Keratinocyte (primary cell): ENCODE measurements around the gene NFIC. TPM values are rescaled to one million over a fixed set of nuclear protein-coding genes. Genes with fewer than 3 reads are reported as not detected.
"Not testable (repeated sequence)": the region's sequence is repeated elsewhere in the genome, so short reads cannot be mapped to it uniquely, and the experiment has no call there.

ENCODE experiments used
- DNase-seq: peaks from one replicate; pipeline ENCODE4 v3.0.0-alpha.2; 2011; ENCODE audit warnings: low read depth, missing footprints, low spot score
- FAIRE-seq: peaks from 2 replicates; lab custom pipeline; 2011; peaks lifted over from hg19 to GRCh38; lab: Jason Lieb, UNC
- H2AFZ ChIP-seq: 2 replicates; pipeline ENCODE4 v1.6.0; 2012; ENCODE audit warnings: low read length, control low read depth, inconsistent platforms; ENCODE audit not compliant: control insufficient read depth
- H3K27ac ChIP-seq: 2 replicates; pipeline ENCODE4 v1.5.1; 2011; ENCODE audit warnings: low read length; ENCODE audit not compliant: control insufficient read depth, insufficient read depth
- H3K27me3 ChIP-seq: 3 replicates; pipeline ENCODE4 v1.6.0; 2011; ENCODE audit warnings: low read length; ENCODE audit not compliant: control insufficient read depth, insufficient read depth; ENCODE audit errors: extremely low read depth
- H3K36me3 ChIP-seq, 2 experiments: 2 replicates in 1 of 2; 3 replicates in 1 of 2; pipeline ENCODE4 v1.5.1; 2011; ENCODE audit warnings: low read length in 2 of 2, mild to moderate bottlenecking in 1 of 2; ENCODE audit not compliant: control insufficient read depth in 2 of 2, insufficient read depth in 2 of 2; ENCODE audit errors: extremely low read depth in 1 of 2
- H3K4me1 ChIP-seq: 3 replicates; pipeline ENCODE4 v1.5.1; 2011; ENCODE audit warnings: low read length; ENCODE audit not compliant: control insufficient read depth, insufficient read depth; ENCODE audit errors: extremely low read depth
- H3K4me2 ChIP-seq: 3 replicates; pipeline ENCODE4 v1.6.0; 2011; ENCODE audit warnings: low read depth, low read length; ENCODE audit not compliant: control insufficient read depth, insufficient read depth; ENCODE audit errors: extremely low read depth
- H3K4me3 ChIP-seq, 3 experiments: fragments of 200-600 bp in 1 of 3; sonication (generic) in 1 of 3; 2 replicates in 2 of 3; 3 replicates in 1 of 3; pipeline ENCODE4 v1.5.1; 2011 to 2016; ENCODE audit warnings: low read length in 3 of 3, mild to moderate bottlenecking in 3 of 3, control low read depth in 2 of 3, inconsistent platforms in 1 of 3, low read depth in 1 of 3, mixed read lengths in 1 of 3, mixed run types in 1 of 3, moderate library complexity in 1 of 3; ENCODE audit not compliant: control insufficient read depth in 2 of 3, insufficient read depth in 2 of 3; ENCODE audit errors: extremely low read depth in 1 of 3
- H3K79me2 ChIP-seq: 2 replicates; pipeline ENCODE4 v1.6.0; 2012; ENCODE audit warnings: low read length; ENCODE audit not compliant: control insufficient read depth, insufficient read depth
- H3K9ac ChIP-seq: 3 replicates; pipeline ENCODE4 v1.6.0; 2011; ENCODE audit warnings: low read length; ENCODE audit not compliant: control insufficient read depth, insufficient read depth; ENCODE audit errors: extremely low read depth
- H3K9me1 ChIP-seq: 3 replicates; pipeline ENCODE4 v1.6.0; 2011; ENCODE audit warnings: low read length; ENCODE audit not compliant: control insufficient read depth, insufficient read depth; ENCODE audit errors: extremely low read depth
- H3K9me3 ChIP-seq: 2 replicates; pipeline ENCODE4 v1.5.1; 2012; ENCODE audit warnings: low read depth, low read length; ENCODE audit not compliant: control insufficient read depth
- H4K20me1 ChIP-seq: 3 replicates; pipeline ENCODE4 v1.6.0; 2011; ENCODE audit warnings: low read length; ENCODE audit not compliant: control insufficient read depth, insufficient read depth; ENCODE audit errors: extremely low read depth
- CTCF ChIP-seq, 3 experiments: IDR thresholded peaks in 1 of 3; conservative IDR thresholded peaks in 1 of 3; optimal IDR thresholded peaks in 1 of 3; 2 replicates in 2 of 3; 3 replicates in 1 of 3; pipeline versions ENCODE3 to v1.5.1; 2011; ENCODE audit warnings: low read length in 3 of 3, mild to moderate bottlenecking in 3 of 3, moderate library complexity in 2 of 3, control low read depth in 1 of 3, inconsistent platforms in 1 of 3; ENCODE audit not compliant: insufficient read depth in 2 of 3; ENCODE audit errors: extremely low read depth in 1 of 3
- EZH2 ChIP-seq: IDR thresholded peaks from one replicate; pipeline ENCODE4 v1.6.1; 2012; ENCODE audit warnings: inconsistent platforms, mild to moderate bottlenecking, low read length, moderate library complexity
- dilution Hi-C: fragments of 300-500 bp; cut with MboI; formaldehyde crosslinking; loops from one replicate; pipeline ENCODE4 v1.7.0; 2020; ENCODE audit warnings: low sequenced_read_pairs; ENCODE audit not compliant: extremely low pct_ligation_motif_present
- polyA plus RNA-seq, 5 experiments: library from polyadenylated mRNA; depleted of rRNA in 3 of 5; stranded (reverse) in 3 of 5; stranded (forward) in 1 of 5; unstranded in 1 of 5; fragments of >200 nt; gene quantifications; 1 replicate in 1 of 5; 2 replicates in 3 of 5; 3 replicates in 1 of 5; pipeline versions ENCODE4 v1.2.1 to v1.2.3, GENCODE V29; 2011 to 2012; ENCODE audit warnings: missing spikeins in 2 of 5, low read depth in 1 of 5, low replicate concordance in 1 of 5

The NFIC gene
- polyA plus RNA-seq, 1 donor (not counting 4 experiments of a cell fraction or from before 2014, with no cell fraction given) = 2.4 TPM

GRCh38 chr19:3451451-3451866, 85.1 kb downstream of the NFIC start:
- Histone ChIP-seq H4K20me1 (no peaks in the 10 kb centered on the region), H3K27me3 (no peaks in the 10 kb centered on the region), H3K9me1 (no peaks in the 10 kb centered on the region), H3K36me3 (peaks cover 21 to 34% of the 10 kb centered on the region in 2 experiments), H3K79me2 (peaks cover 5% of the 10 kb centered on the region), H3K4me2 (no peak overlapping the region), H3K4me3 (no peak overlapping the region), H3K9me3 (no peaks in the 10 kb centered on the region), H3K9ac (peak overlapping the region; percentile 49), H3K4me1 (peaks cover 9% of the 10 kb centered on the region), H3K27ac (peak overlapping the region; percentile 65), H2AFZ (no peak overlapping the region)
- TF ChIP-seq CTCF (optimal IDR thresholded peaks at IDR 0.05 in 1 of 3, IDR thresholded peaks at IDR 0.05 in 1 of 3, conservative IDR thresholded peaks at IDR 0.05 in 1 of 3; ENCODE audit: extremely low read depth in 1 of 3, insufficient read depth in 2 of 3, low read length in 3 of 3) = no peak
- TF ChIP-seq EZH2 = no peak
- FAIRE-seq (no peak), DNase-seq (no peak)
- dilution Hi-C loops = no loop called here

GRCh38 chr19:3452171-3452941, 86.0 kb downstream of the NFIC start:
- H3K4me1 ChIP-seq = peaks cover 9% of the 10 kb centered on the region
- no peak for FAIRE-seq
- peaks cover 21 to 38% of the 10 kb centered on the region in 2 experiments for H3K36me3 ChIP-seq
- dilution Hi-C loops = no loop called here
- H3K4me3 ChIP-seq = no peak overlapping the region
- H3K9me3 ChIP-seq = no peaks in the 10 kb centered on the region
- H3K4me2 ChIP-seq = no peak overlapping the region
- no peaks in the 10 kb centered on the region for H3K27me3 ChIP-seq
- no peak overlapping the region for H3K9ac ChIP-seq
- H2AFZ ChIP-seq = no peak overlapping the region
- no peaks in the 10 kb centered on the region for H4K20me1 ChIP-seq
- H3K9me1 ChIP-seq = no peaks in the 10 kb centered on the region
- TF ChIP-seq CTCF (optimal IDR thresholded peaks at IDR 0.05 in 1 of 3, IDR thresholded peaks at IDR 0.05 in 1 of 3, conservative IDR thresholded peaks at IDR 0.05 in 1 of 3; ENCODE audit: extremely low read depth in 1 of 3, insufficient read depth in 2 of 3, low read length in 3 of 3) (no peak), EZH2 (no peak)
- DNase-seq = no peak
- H3K79me2 ChIP-seq = peaks cover 5% of the 10 kb centered on the region
- no peak overlapping the region for H3K27ac ChIP-seq

- FAIRE-seq, H2AFZ ChIP-seq, H3K9me1 ChIP-seq, H3K4me1 ChIP-seq, H3K4me2 ChIP-seq, H3K79me2 ChIP-seq, H3K4me3 ChIP-seq, H3K9ac ChIP-seq, dilution Hi-C loops, DNase-seq, H4K20me1 ChIP-seq, H3K27ac ChIP-seq, H3K9me3 ChIP-seq, H3K27me3 ChIP-seq: not testable (repeated sequence)
- H3K36me3 ChIP-seq = peaks cover 21 to 36% of the 10 kb centered on the region in 2 experiments
Measured at GRCh38 chr19:3452942-3453214, 86.5 kb downstream of the NFIC start.
